Colonic mucosa (tissue), 4 donors: ENCODE results near the gene SH3GLB1. TPM values are rescaled to one million over a fixed set of nuclear protein-coding genes. Genes with fewer than 3 reads are reported as not detected.

ENCODE experiments used
- DNase-seq: peaks from one replicate; pipeline ENCODE4 v3.0.0-alpha.2; 2020
- H3K27ac ChIP-seq: fragments of 200-600 bp; one replicate; pipeline ENCODE4 v1.8.0; 2021
- H3K27me3 ChIP-seq: fragments of 200-600 bp; one replicate; pipeline ENCODE4 v1.8.0; 2021
- H3K36me3 ChIP-seq: fragments of 200-600 bp; one replicate; pipeline ENCODE4 v1.8.0; 2021
- H3K4me1 ChIP-seq: fragments of 200-600 bp; one replicate; pipeline ENCODE4 v1.8.0; 2021; ENCODE audit warnings: mild to moderate bottlenecking
- H3K4me3 ChIP-seq: fragments of 200-600 bp; one replicate; pipeline ENCODE4 v1.8.0; 2021
- H3K9ac ChIP-seq, 2 donors: one replicate each; pipeline ENCODE4 v1.7.0; 2013; ENCODE audit warnings: control low read depth in 2 of 2, low read depth in 2 of 2, low read length in 2 of 2
- H3K9me3 ChIP-seq: fragments of 200-600 bp; one replicate; pipeline ENCODE4 v1.8.0; 2021
- CTCF ChIP-seq: fragments of 200-600 bp; IDR thresholded peaks from one replicate; pipeline ENCODE4 v1.8.0; 2022; ENCODE audit warnings: antibody characterized with exemption, mild to moderate bottlenecking
- intact Hi-C: fragments of 100-400 bp; cut with DNase I; formaldehyde crosslinking; loops from one replicate; pipeline ENCODE4 v1.14.1; 2022
- total RNA-seq, 2 donors: library from RNA; stranded (reverse); fragmentation: NEBNext Ultra II Directional in 1 of 2; extraction: Animal tissue kit (Norgen Biotek cat#: 25700) in 1 of 2; gene quantifications; one replicate each; pipeline ENCODE4 v1.2.1, GENCODE V29; 2021
- donor health status: healthy.
- donor health status: DM: no; HTN: no; CAD: no.
- donor health status: DM: no; HTN: no; CAD: no.

SH3GLB1 gene
- total RNA-seq, 2 donors from 2014 or later, result 76.7 to 134 TPM

GRCh38 chr1:86714159-86714558, 9.8 kb downstream of the SH3GLB1 start:
- H3K9me3 ChIP-seq, result no peaks in the 10 kb centered on the region
- H3K4me3 ChIP-seq, result no peak overlapping the region
- no peaks in the 10 kb centered on the region for H3K36me3 ChIP-seq
- no peak overlapping the region for H3K27ac ChIP-seq
- H3K27me3 ChIP-seq, result no peaks in the 10 kb centered on the region
- DNase-seq, result no peak
- H3K4me1 ChIP-seq, result peaks cover 9% of the 10 kb centered on the region
- intact Hi-C loops, result no loop called here
- no peak overlapping the region for H3K9ac ChIP-seq
- TF ChIP-seq CTCF, result no peak

- TF ChIP-seq CTCF, result no peak
- Histone ChIP-seq H3K4me3 (no peak overlapping the region), H3K27me3 (no peaks in the 10 kb centered on the region), H3K27ac (no peak overlapping the region), H3K4me1 (peaks cover 9% of the 10 kb centered on the region), H3K36me3 (no peaks in the 10 kb centered on the region), H3K9me3 (no peaks in the 10 kb centered on the region), H3K9ac (no peak overlapping the region)
- intact Hi-C loops, result no loop called here
- no peak for DNase-seq
Observed at GRCh38 chr1:86714561-86715244, 10.3 kb downstream of the SH3GLB1 start.

- H3K36me3 ChIP-seq, result no peaks in the 10 kb centered on the region
- no peak overlapping the region for H3K4me3 ChIP-seq
- no peak for TF ChIP-seq CTCF
- H3K9me3 ChIP-seq, result no peaks in the 10 kb centered on the region
- no peak overlapping the region for H3K27ac ChIP-seq
- peaks cover 4% of the 10 kb centered on the region for H3K4me1 ChIP-seq
- DNase-seq, result no peak
- intact Hi-C loops, result no loop called here
- no peaks in the 10 kb centered on the region for H3K27me3 ChIP-seq
- H3K9ac ChIP-seq, result no peak overlapping the region
Observed at GRCh38 chr1:86718786-86719185, 14.4 kb downstream of the SH3GLB1 start.

- no peaks in the 10 kb centered on the region for H3K36me3 ChIP-seq
- H3K27ac ChIP-seq, result no peak overlapping the region
- no peak overlapping the region for H3K4me3 ChIP-seq
- no peaks in the 10 kb centered on the region for H3K27me3 ChIP-seq
- no peaks in the 10 kb centered on the region for H3K4me1 ChIP-seq
- no peak for TF ChIP-seq CTCF
- DNase-seq, result no peak
- intact Hi-C loops, result no loop called here
- H3K9ac ChIP-seq, result no peak overlapping the region
- H3K9me3 ChIP-seq, result no peaks in the 10 kb centered on the region
Observed at GRCh38 chr1:86731416-86731815, 27.0 kb downstream of the SH3GLB1 start.

- intact Hi-C loops, result no loop called here
- no peak overlapping the region for H3K27ac ChIP-seq
- DNase-seq, result no peak
- no peaks in the 10 kb centered on the region for H3K36me3 ChIP-seq
- H3K4me3 ChIP-seq, result no peak overlapping the region
- H3K4me1 ChIP-seq, result no peaks in the 10 kb centered on the region
- no peak overlapping the region for H3K9ac ChIP-seq
- H3K9me3 ChIP-seq, result no peaks in the 10 kb centered on the region
- no peaks in the 10 kb centered on the region for H3K27me3 ChIP-seq
- TF ChIP-seq CTCF, result no peak
Observed at GRCh38 chr1:86733340-86733739, 29.0 kb downstream of the SH3GLB1 start.
